Purkinje cell (primary cell): Measurements from ENCODE around the gene RANBP2. TPM values are rescaled to one million over a fixed set of nuclear protein-coding genes. Genes with fewer than 3 reads are reported as not detected.

Source experiments
- polyA plus RNA-seq: library from polyadenylated mRNA; unstranded; fragments of >200 nt; fragmentation: Nextera tagmentation; gene quantifications from 2 replicates; pipeline ENCODE4 v1.2.1, GENCODE V29; 2014

The RANBP2 gene
- polyA plus RNA-seq: 25.6 and 31.9 TPM in 2 replicates

GRCh38 chr2:108719149-108720044 is at the start of gene RANBP2:
RANBP2 (plus strand) TSS chr2:108719482; CDS start chr2:108719607, 125 bp downstream.

GRCh38 chr2:108786354-108787215 is 67.3 kb downstream of the RANBP2 start, which contains the start of gene CCDC138:
CCDC138 (plus strand) TSS chr2:108786771; CDS start chr2:108786823, 52 bp downstream.

Other genes starting within 250 kb of the RANBP2 start
- gene LIMS1, start 185.0 kb upstream of the RANBP2 start, polyA plus RNA-seq: 3.4 and 3.5 TPM in 2 replicates
- 3.6 and 8.0 TPM in 2 replicates for gene CCDC138, start 67.3 kb downstream of the RANBP2 start, polyA plus RNA-seq